ENCODE measurements around the gene POC1A.
A peak's percentile ranks its signal among the peaks of the same experiment; 100 is the strongest.

GRCh38 chr3:52054661-52055511 is 99.3 kb downstream of the POC1A start:
- peak; percentile 57; the same call in 1 of the 2 replicates for TF ChIP-seq CTCF (IDR thresholded peaks at IDR 0.05)
- TF ChIP-seq REST (IDR thresholded peaks at IDR 0.05; ENCODE audit: insufficient read depth in 1 of 2, low read depth in 2 of 2, low read length in 1 of 2): no peak

All from Panc1 (cell line).